Measurements from ENCODE around the gene RARB.

Gene RARB

DNA sequence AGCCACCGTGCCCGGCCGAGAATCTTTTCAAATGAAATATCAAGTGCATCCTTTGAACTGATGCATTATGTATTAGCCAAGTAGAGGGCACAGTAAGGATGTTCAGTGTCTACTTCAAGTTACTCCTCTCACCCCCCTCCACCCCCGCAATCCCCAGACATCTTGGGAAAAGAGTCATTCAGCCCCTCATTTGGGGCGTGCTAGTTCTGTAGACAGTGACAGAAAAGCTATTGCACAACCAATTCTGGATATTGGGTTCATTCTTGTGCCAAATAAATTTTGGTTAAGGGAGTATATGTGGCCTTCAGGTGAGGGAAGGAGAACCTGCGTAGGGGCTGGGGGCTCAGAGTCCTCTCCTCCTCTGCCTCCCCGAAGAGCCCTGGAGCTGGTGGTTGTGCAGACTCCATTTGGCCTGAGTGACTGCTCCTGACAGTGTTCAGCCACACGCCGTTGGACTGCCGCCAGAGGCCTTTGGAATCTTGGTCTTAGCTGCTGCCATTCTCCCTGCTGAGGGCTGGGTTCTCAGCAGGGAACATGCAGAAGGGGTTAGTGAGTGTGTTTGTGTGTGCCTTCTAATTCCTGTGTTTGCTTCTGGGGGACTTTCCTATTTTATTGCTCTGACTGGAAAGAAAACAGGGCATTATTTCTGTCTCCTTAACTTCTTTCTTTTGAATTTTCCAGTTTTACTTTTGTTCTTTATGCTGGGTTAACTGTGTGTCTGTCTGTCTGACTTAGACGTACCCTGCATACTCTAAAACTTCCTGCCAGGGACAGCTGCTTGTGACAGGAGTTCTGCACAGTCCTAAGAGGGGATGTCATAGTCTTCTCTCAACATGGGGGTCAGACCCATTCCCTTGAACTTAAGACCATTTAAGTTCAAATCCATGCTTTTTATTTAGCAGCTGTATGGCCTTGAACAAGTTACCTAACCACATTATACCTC lies 21.0 kb downstream of the RARB start:
- DNase-seq: no peak

DNA sequence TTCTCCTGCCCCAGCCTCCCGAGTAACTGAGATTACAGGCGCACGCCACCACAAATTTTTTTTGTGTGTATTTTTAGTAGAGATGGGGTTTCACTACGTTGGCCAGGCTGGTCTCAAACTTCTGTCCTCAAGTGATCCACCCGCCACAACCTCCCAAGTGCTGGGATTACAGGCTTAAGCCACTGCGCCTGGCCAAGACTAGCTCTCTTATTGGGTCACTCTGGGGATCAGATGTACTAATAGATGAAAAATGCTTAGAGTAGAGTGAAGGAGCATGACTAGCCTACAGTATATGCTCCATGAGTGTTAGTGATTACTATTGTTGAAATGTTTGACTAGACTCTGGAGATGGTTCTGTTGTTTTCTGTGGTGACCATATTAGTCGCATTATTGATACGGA lies 21.8 kb downstream of the RARB start:
- no peak for DNase-seq

DNA sequence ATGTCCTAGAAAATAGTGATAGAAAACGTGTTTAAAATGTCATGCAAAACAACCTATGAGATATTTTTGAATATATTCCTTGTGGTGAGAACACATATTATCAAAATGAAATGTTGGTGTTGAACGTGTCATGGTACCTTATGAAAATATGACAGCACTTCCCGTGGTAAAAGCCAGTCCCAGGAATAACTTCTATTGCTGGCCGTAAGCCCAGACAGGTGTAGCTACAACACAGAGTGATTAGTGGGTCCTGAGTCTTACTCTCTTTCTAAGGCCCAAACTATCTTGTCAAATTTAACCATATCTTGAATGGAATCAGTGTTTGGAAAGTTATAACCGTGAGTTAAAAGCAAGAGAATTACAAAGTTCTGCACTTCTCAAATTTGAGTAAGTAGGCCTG lies 24.1 kb downstream of the RARB start:
- DNase-seq: no peak

DNA sequence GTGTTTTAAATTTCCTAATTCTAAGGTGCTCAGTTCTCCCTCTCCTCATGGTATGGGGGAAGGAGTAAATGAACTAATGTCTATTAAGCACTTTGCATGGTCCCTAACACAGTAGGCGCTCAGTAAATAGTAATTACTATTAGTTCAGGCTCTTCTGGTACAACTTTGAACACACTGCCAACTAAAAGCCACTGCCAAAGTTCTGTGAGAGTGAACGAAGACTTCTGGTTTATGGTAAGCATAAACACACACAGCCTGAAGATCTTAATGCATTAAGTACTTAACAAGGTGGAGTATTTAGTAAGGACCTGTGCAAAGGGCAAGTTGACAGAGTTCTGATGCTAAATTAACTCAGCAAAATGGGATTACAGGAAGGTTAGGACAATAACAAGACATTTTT lies 24.7 kb downstream of the RARB start:
- DNase-seq: no peak

DNA sequence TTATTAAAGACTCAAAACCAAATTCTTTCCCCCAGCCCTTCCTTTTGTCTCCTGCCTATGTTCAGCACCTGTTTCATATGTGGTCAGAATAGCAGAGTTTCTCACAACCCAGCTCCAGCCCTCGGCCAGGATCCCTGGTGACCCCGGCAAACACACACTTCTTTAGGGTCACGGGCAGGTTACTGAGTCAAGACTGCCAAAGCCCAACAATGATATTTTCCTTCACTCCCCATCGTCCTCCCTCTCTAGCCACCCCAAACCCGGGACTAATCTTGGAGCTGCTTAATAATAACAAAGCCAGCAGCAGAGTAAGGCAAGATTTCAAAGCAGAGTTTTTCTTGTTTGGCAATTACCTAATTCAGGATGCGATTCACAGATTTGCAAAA lies 25.5 kb downstream of the RARB start:
- DNase-seq: no peak

DNA sequence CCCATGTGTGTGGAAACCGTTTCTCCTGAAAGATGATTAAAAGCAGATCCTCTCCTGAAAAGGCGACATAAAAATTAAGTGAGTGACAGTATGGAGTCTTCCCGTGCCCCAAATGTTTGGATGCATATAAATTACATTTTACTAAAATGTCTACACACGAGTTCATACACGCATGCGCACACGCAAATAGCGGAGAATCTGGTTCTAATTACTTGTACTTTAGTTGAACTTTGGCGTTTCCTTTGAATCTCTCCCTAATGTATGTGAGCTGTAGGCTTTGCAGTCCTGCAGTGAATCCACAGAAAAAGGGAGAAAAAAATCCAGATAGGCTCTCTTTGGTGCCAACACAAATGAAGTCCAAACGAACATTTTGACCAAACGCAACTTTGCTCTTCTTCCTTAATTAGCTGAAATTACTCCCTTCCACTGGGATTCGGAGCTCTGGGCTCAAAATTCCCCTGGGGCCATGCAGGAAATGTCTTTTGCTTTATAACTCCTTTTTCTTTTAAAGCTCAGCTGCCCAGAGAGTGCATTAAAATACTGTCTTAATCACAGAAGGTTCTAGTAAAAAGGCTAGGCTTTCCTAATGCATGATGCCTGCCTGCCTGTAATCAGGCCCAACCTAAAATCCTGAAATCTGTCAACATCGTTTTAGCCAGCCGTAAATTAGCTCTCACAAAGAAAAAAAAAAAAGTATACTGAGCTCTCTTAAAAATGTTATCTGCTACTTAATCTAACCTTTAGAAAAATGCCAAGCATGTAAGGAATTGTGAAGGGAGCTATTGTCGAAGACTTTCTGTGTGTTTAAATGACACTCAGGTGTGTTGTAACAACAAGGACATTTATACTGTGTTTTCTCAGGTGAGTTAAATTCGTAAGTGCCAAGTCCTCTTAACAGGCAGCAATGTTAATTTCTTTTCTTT lies 26.2 kb downstream of the RARB start:
- no peak for DNase-seq

DNA sequence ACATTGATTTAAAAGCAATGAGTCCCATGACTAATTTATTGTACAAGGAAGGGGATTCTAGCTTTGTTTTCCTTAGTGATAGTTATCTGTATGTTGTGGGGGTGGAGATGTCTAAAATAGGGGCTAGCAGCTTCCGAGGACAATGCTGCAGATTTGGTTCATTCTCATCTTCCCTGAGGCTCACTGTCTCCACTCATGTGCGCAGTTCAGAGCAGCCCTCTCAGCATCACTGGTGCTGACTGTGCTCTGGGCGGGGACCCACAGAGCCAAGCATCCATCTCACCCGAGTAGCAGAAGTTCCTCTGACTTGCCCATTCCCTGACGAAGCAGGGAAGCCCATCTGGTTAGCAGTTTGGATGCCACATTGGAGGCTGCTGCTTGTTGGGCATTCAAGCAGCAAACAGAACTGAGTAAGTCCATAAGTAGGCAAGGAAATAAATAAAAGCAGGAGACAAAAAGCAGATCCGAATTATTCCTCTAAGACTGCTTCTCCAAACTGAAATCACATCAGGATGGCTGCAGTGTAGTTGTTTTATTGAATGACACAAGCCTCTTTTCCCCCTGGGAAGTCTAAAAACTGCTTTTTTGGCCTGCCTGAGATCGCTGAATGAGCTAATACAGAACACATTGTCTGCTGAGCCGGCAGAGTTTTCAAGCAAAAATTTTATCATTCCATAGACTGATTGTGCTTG lies 27.5 kb downstream of the RARB start:
- no peak for DNase-seq

DNA sequence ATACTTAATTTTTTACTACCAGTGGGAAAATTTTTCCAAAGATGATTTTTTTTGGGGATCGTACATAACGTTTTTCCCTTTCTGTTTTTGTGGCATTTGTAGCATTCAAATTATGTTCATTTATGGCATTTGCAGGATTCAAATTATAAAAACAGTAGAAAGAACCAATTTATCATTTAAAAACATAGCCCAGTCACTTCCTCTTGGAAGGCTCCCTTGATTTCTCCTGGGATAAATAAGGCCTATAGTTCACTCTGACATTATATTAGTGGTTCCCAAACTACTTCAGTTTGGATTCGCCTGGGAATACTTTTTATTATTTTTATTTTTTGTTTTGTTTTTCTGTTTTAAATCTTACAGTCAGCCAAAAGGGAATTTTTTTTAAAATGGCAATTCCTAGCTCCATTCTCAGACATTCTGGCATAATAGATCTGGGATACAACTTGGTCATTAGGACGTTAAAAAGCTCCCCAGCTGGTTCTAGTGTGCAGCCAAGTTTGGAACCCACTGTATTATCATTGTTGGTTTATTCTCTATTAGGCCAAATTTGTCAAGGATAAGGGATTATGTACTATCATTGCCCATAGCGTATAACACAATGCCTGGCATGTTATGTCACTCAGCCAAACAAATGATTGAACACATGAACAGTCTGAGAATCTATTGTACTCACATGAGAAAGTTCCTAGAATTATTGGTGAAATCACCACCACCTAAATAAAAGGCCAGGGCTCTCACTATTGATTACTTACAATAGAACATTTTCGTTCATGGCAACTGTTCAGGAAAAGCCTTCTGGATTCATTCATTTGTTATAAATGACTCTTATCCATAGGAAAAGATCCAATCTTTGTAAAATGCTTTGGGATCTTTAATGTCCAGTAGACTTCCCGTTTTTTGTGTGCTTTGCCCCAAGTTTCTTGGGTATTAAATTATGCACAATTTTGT lies 28.9 kb downstream of the RARB start:
- DNase-seq: no peak

DNA sequence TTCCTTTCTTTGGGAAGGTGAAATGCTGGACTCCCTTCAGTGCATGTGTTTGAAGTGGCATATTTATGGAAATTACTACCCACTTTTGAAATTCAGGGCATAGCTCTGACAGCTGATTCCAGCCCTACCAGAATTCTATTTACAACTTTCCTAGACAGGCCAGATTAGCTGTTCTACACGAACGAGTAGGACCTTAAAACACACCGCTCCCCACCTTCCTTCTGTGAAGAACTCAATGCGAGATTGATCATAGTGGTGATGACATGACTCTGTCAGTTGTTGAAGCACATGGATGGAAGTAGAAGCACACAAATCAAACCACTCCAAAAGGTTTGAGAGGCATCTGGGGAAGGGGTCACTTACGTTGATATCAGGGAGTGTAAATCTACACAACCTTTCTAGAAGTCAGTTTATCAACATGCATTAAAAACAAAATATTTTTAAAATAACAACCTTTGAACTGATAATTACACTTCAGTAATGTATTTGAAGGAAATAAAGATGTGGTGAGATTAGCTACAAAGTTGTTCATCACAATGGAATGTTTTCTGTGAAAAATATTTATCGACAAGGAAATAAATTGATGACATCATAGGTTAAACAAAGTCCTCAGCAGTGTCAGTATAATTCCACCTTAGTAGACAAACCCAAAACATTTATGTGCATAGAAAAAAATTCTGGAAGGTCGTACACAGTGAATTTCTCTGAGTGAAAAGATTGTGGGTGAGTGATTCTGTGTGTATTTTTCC lies 29.8 kb downstream of the RARB start:
- DNase-seq: no peak

DNA sequence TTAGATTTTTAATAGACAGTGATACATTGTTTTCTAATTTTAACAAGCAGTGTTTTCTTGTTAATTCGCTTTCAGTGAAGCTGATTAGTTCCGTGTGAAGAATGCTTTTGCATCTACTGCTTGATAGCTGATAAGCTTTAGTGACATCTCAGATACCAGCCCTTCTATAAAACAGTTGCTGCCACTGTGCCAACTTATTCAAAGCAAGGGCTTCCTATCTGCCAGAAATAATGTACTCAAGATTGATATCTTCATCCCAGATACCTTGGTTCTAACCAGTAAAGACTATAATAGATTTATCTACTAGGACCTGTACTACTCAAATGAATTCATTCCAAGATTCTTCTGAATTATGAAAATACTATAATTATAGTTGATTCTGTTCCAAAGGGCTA lies 30.4 kb downstream of the RARB start:
- DNase-seq: no peak

DNA sequence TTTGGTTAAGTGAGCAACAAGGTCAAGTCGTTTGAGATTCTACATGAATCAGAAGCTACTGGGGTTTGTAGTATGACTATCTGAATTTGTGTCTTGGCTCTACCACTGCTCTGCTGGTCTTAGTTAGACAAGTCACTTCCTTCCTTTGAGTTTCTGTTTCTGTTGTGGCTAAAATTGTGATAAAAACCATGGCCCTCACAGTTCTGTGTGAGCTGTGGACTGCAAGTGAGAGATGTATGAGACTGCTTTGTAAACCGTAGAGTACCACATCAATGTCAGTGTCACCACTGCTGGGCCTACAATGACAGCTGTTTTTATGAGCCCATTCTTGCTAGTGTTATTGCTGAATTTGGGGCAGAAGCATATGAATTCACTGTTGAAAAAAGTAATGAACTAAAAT lies 32.7 kb downstream of the RARB start:
- DNase-seq: no peak

DNA sequence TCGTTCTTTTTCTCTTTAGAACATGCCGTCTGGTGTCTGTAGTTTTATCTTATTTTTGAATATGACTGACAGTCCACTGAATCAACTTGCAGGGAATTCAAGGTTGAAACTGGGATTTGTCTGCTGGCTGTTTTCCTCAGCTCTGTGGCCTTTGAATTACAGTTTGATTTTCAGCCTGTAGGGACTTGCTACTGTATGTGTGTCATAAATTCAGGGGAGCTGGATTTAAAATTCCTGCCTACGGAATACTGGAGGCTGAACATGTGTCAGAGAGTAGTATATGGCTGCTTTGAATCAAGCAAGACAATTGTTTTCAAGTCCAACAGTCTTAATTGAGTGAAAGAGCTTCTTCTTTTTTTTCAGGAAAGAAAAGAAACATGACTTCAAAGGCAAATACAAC lies 33.9 kb downstream of the RARB start:
- DNase-seq: no peak

DNA sequence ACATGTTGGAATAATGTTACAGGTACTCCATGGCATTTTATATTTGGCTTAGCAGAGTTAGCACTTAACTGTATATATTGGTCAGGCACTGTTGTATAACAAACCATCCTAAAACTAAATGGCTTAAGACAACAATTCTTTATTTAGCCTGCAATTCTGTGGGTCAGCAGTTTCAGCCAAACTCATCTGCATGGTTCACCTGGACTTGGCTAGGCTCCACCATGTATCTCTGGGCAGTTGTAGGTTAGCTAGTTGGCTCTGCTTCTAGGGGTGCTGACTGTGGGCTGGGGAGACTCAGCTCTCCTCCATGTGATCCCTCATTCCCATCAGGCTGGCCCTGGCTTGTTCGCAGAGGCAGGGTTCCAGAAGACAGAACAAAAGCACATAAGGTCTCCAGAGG lies 34.4 kb downstream of the RARB start:
- no peak for DNase-seq

DNA sequence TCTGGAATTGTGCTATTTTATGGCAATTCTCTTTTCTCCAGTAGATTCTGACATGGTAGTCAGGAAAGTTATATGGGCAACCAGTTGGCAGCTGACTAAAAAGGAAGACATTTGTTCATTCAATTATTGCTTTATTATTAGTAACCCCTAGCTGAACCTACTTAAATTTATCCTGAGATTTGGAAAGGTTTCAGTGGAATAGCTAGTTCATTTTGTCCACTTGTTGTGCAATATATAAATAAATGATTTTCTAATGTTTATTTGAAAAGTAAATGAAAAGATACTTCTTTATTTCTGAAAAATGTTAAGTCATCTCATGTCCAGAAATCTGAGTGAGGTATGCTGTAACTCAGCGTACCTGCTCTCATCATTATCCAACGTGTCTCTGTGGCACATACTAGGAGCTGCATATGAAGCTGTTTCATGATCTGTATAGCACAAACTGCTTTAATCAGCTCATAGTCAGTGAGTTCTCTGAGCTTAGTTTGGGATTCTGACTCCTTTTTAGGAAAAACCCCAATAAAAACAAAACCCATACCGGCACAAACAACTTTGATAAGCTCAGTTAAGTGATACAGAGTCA lies 35.9 kb downstream of the RARB start:
- no peak for DNase-seq

DNA sequence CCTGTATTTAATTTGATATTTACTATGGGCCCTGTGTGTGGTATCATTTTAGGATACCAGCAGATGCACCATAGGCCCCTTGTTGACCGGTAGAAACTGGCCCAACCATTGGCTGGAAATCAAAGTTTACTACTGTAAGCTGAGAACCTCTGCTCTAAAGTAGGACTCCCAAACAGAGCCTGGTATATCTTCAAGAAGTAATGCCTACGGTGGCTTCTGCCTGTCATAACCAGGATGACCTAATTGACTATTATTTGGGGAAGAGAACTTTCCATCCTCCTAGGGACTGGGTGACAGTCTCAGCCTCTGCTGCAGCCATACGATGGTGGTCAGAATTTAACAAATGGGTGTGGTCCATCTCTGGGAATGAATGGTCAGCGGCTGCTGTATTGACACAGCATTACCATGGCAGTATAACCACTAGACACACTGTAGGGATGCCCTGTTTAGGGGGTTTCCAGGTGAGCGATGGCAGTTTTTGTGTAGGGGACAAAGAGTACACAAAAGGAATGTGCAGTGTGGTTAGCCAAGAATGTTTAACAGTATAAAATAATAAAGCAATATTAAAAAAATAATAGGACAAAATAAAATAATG lies 37.3 kb downstream of the RARB start:
- DNase-seq: no peak

DNA sequence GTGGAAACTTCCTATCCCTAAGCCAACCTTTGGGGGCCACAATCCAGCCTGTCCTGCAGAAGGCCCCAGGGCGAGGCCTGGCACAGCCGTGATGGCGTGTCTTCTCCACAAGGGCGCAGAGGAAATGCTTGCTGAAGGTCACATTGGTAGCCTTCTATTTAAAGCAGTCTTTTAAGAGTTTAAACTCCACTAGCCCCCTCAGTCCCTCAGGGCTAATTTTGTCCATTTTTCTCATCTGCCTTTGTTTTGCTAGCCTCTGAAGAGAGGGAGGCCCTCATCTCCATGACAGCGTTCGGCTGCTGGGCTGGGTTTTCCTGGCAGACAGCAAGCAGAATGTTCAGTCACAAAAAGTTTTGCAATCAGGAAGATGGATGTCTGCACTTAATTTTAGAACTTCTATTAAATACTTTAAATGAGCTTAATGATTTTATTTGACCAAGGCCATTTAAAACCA lies 40.8 kb downstream of the RARB start:
- no peak for DNase-seq

DNA sequence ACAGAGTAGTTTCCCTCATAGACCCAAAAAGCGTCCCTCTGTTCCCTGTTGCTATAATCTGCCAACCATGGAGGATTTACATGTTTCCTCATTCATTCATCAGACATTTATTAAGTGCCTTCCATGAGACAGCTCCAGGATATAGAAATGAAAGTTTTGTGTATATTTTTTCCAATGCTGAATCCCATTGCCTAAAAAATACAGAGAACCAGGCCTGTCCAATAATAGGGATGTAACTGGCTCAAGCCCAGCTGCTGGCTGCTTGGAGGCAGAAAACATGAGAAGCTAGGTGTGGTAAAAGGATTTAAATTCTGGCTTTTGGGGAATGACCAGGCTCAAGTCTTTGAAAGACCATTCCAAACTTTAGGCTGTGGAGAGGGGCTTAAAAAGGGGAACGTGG lies 41.5 kb downstream of the RARB start:
- no peak for DNase-seq

DNA sequence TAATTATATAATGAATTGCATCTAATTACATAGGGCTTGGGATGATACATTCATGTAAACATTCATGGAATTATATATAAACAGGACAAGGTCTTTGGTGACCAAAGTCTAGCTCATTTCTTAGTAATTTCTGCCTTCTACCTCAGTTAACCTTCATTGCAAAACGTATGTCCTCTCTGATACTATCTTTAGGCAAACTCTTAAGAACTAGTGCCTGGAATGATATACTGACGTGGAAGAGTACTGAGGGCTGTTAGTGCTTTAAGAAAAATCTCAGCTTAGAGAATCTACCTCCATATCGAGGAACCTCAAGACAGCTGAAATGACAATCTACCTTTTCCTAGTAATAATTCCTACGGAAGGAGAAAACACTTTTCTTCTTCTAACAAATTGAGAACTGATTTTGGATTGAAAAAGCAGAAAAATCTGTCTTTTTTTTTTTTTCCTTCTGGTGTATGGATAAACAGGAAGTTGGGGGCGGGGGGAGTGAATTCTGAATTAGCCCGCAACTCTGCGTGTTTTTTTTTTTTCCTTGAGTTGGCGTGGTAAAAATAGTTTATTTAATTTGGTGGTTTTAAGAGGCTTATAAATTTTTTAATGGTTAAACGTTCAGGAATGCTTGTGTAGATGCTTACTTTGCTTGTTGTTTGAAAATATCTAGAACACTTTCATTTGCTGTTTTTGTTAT lies 43.2 kb downstream of the RARB start:
- no peak for DNase-seq

DNA sequence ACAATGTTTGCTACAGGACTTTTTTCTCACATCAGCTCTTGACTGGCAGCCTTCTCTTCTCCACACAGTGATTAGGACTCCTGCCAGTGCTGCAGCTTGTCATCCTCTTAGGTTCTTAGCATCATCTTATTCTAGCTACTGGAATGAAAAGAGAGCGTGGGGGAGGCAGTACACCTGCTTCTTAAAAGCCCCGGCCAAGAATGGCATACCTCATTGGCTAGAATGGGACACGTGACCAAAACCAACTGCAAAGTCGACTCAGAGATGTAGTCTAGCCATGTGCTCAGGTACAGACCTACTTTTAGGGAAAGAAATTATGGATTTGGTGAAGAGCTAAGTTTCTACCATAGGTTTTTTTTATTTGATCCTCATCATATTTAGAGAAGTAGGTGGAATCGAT lies 44.1 kb downstream of the RARB start:
- DNase-seq: no peak

DNA sequence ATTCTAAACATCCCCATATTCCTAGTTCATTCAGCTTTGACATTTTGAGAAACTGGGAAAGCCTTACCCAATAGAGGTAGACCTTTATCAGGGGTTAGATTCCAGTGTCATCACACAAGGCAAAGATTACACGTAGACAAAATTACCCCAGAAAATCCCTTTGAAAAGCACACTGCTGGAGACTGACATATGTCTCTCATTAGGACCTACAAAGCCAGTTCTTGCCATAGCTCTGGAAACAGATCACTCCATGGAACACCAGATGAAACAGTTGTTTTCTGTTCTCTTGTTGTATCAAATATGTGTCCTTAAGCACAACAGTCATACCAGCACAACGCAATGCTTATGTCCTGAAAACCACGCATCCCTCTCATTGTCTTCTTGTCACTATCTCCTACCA lies 44.7 kb downstream of the RARB start:
- no peak for DNase-seq
